Mesendoderm (in vitro differentiated cells): ENCODE data around the gene RDX.
"Not testable (repeated sequence)": the region's sequence is repeated elsewhere in the genome, so short reads cannot be mapped to it uniquely, and the experiment has no call there.

Experiments
- DNase-seq: peaks from one replicate; pipeline ENCODE4 v3.0.0; 2013
- H2AK5ac ChIP-seq: 2 replicates; pipeline ENCODE4 v1.6.1; 2013; ENCODE audit warnings: low read length, inconsistent platforms
- H2BK120ac ChIP-seq: 2 replicates; pipeline ENCODE4 v1.6.1; 2013; ENCODE audit warnings: low read depth, mild to moderate bottlenecking, low read length, moderate library complexity, mixed read lengths
- H2BK15ac ChIP-seq: replicated peaks from 2 replicates; pipeline ENCODE4 v1.6.1; 2013; ENCODE audit warnings: low read depth, mild to moderate bottlenecking, moderate library complexity
- H2BK5ac ChIP-seq: 2 replicates; pipeline ENCODE4 v1.6.1; 2013; ENCODE audit warnings: low read length, inconsistent platforms
- H3K18ac ChIP-seq: 2 replicates; pipeline ENCODE4 v1.6.1; 2013; ENCODE audit warnings: mild to moderate bottlenecking, low read length, mixed read lengths
- H3K23ac ChIP-seq: one replicate; pipeline ENCODE4 v1.6.1; 2013; ENCODE audit warnings: low read length
- H3K27ac ChIP-seq: 2 replicates; pipeline ENCODE4 v1.5.1; 2013; ENCODE audit warnings: low read depth, mild to moderate bottlenecking, inconsistent platforms, low read length, moderate library complexity
- H3K27me3 ChIP-seq: 2 replicates; pipeline ENCODE4 v1.6.1; 2013; ENCODE audit warnings: low read length, control low read depth, mild to moderate bottlenecking, inconsistent platforms; ENCODE audit not compliant: insufficient read depth, poor library complexity
- H3K36me3 ChIP-seq: 2 replicates; pipeline ENCODE4 v1.6.1; 2013; ENCODE audit warnings: low read length, inconsistent platforms; ENCODE audit not compliant: control insufficient read depth, insufficient read depth
- H3K4ac ChIP-seq: one replicate; pipeline ENCODE4 v1.6.1; 2013; ENCODE audit warnings: low read depth, mild to moderate bottlenecking, low read length, moderate library complexity
- H3K4me1 ChIP-seq: 2 replicates; pipeline ENCODE4 v1.6.1; 2013; ENCODE audit warnings: low read depth, low read length, inconsistent platforms; ENCODE audit not compliant: control insufficient read depth
- H3K4me2 ChIP-seq: 2 replicates; pipeline ENCODE4 v1.6.1; 2013; ENCODE audit warnings: low read length
- H3K4me3 ChIP-seq: 2 replicates; pipeline ENCODE4 v1.5.1; 2013; ENCODE audit warnings: mild to moderate bottlenecking, low read length
- H3K56ac ChIP-seq: one replicate; pipeline ENCODE4 v1.6.1; 2013; ENCODE audit warnings: low read length
- H3K79me1 ChIP-seq: 2 replicates; pipeline ENCODE4 v1.6.1; 2013; ENCODE audit warnings: low read length, inconsistent platforms
- H3K79me2 ChIP-seq: 2 replicates; pipeline ENCODE4 v1.6.1; 2013; ENCODE audit warnings: mild to moderate bottlenecking, low read length; ENCODE audit not compliant: control insufficient read depth, insufficient read depth
- H3K9ac ChIP-seq: 2 replicates; pipeline ENCODE4 v1.6.1; 2013; ENCODE audit warnings: low read length, inconsistent platforms
- H4K5ac ChIP-seq: one replicate; pipeline ENCODE4 v1.6.1; 2013; ENCODE audit warnings: low read length
- H4K8ac ChIP-seq: one replicate; pipeline ENCODE4 v1.6.1; 2013; ENCODE audit warnings: low read depth, mild to moderate bottlenecking, control low read depth, low read length, moderate library complexity
- WGBS: extraction: QIAGEN DNeasy Blood & Tissue Kit; methylation state at CpG from one replicate; pipeline ENCODE4 v1.1.7; 2013; ENCODE audit warnings: low lambda C conversion rate, missing lambda C conversion rate; ENCODE audit not compliant: insufficient coverage; ENCODE audit errors: extremely low coverage; 5-methylcytosine and 5-hydroxymethylcytosine counted together

Gene RDX

GRCh38 chr11:110312670-110313069, 16.3 kb upstream of the RDX start:
- Histone ChIP-seq H2BK5ac (no peak overlapping the region), H3K79me2 (no peaks in the 10 kb centered on the region), H3K4me2 (no peak overlapping the region), H3K4me1 (peaks cover 10% of the 10 kb centered on the region), H3K23ac (no peak overlapping the region), H4K5ac (no peak overlapping the region), H3K36me3 (no peaks in the 10 kb centered on the region), H3K18ac (no peak overlapping the region), H2BK120ac (no peak overlapping the region), H3K4me3 (no peak overlapping the region), H3K9ac (no peak overlapping the region), H3K27me3 (no peaks in the 10 kb centered on the region), H3K79me1 (no peaks in the 10 kb centered on the region), H3K4ac (no peak overlapping the region), H4K8ac (no peak overlapping the region), H3K56ac (no peak overlapping the region), H2AK5ac (no peak overlapping the region), H2BK15ac (no peak overlapping the region), H3K27ac (no peak overlapping the region)
- DNase-seq: no peak

GRCh38 chr11:110311783-110312579, 15.6 kb upstream of the RDX start:
- WGBS: no CpG with 5 or more reads among the region's 3 CpGs
- Histone ChIP-seq H3K4me2 (no peak overlapping the region), H3K4me3 (no peak overlapping the region), H3K36me3 (no peaks in the 10 kb centered on the region), H3K23ac (no peak overlapping the region), H3K27me3 (no peaks in the 10 kb centered on the region), H3K9ac (no peak overlapping the region), H2BK15ac (no peak overlapping the region), H4K8ac (no peak overlapping the region), H3K56ac (no peak overlapping the region), H2AK5ac (no peak overlapping the region), H4K5ac (no peak overlapping the region), H3K79me1 (no peaks in the 10 kb centered on the region), H3K4ac (no peak overlapping the region), H2BK120ac (peak overlapping the region; percentile 61), H3K79me2 (no peaks in the 10 kb centered on the region), H3K27ac (no peak overlapping the region), H3K18ac (peak overlapping the region; percentile 80), H3K4me1 (peaks cover 10% of the 10 kb centered on the region), H2BK5ac (peak overlapping the region; percentile 93)
- no peak for DNase-seq

GRCh38 chr11:110308071-110308470, 11.7 kb upstream of the RDX start:
- Histone ChIP-seq H3K4ac (no peak overlapping the region), H3K23ac (no peak overlapping the region), H2BK5ac (no peak overlapping the region), H3K27me3 (no peaks in the 10 kb centered on the region), H2BK120ac (no peak overlapping the region), H3K36me3 (no peaks in the 10 kb centered on the region), H2AK5ac (no peak overlapping the region), H3K18ac (no peak overlapping the region), H4K8ac (no peak overlapping the region), H3K79me1 (no peaks in the 10 kb centered on the region), H3K56ac (peak overlapping the region; percentile 62), H3K79me2 (no peaks in the 10 kb centered on the region), H3K4me2 (no peak overlapping the region), H4K5ac (no peak overlapping the region), H2BK15ac (no peak overlapping the region), H3K9ac (no peak overlapping the region), H3K4me3 (no peak overlapping the region), H3K4me1 (peaks cover 10% of the 10 kb centered on the region), H3K27ac (no peak overlapping the region)
- DNase-seq: peak; percentile 71
- no CpG with 5 or more reads among the region's 5 CpGs for WGBS

- H3K4me3 ChIP-seq, H3K79me1 ChIP-seq, H2AK5ac ChIP-seq, H2BK15ac ChIP-seq, H3K56ac ChIP-seq, H3K4ac ChIP-seq, H3K18ac ChIP-seq, H3K79me2 ChIP-seq, H3K36me3 ChIP-seq, H3K23ac ChIP-seq, DNase-seq, H3K4me2 ChIP-seq, H3K27me3 ChIP-seq, H4K5ac ChIP-seq, H3K27ac ChIP-seq, H3K9ac ChIP-seq, H2BK120ac ChIP-seq, H2BK5ac ChIP-seq, H4K8ac ChIP-seq, H3K4me1 ChIP-seq: not testable (repeated sequence)
- no CpG with 5 or more reads among the region's 4 CpGs for WGBS
Measured at GRCh38 chr11:110306019-110306388, 9.6 kb upstream of the RDX start.

GRCh38 chr11:110305169-110306018, 9.0 kb upstream of the RDX start:
- Histone ChIP-seq H3K56ac (no peak overlapping the region), H3K36me3 (no peaks in the 10 kb centered on the region), H2BK15ac (no peak overlapping the region), H2AK5ac (no peak overlapping the region), H3K27me3 (no peaks in the 10 kb centered on the region), H3K23ac (no peak overlapping the region), H2BK120ac (no peak overlapping the region), H3K79me2 (no peaks in the 10 kb centered on the region), H3K4me1 (peaks cover 7% of the 10 kb centered on the region), H3K4ac (no peak overlapping the region), H2BK5ac (no peak overlapping the region), H4K5ac (no peak overlapping the region), H3K4me3 (no peak overlapping the region), H3K9ac (no peak overlapping the region), H4K8ac (no peak overlapping the region), H3K27ac (no peak overlapping the region), H3K18ac (no peak overlapping the region), H3K4me2 (no peak overlapping the region), H3K79me1 (no peaks in the 10 kb centered on the region)
- no peak for DNase-seq
